OCI-LY7 (cell line): Measurements from ENCODE around the gene FOXN1.

Experiments used
- EZH2phosphoT487 ChIP-seq: fragments of 200-600 bp; sonication (generic); IDR thresholded peaks from 2 replicates; pipeline ENCODE4 v1.6.1; 2018; ENCODE audit warnings: low read depth, borderline replicate concordance, mild to moderate bottlenecking, mixed run types, antibody characterized with exemption, low read length, moderate library complexity, mixed read lengths
- TF ChIP-seq, protein P1 (sequence below): fragments of 200-600 bp; sonication (generic); conservative IDR thresholded peaks from 2 replicates; pipeline ENCODE4 v1.5.1; 2014; ENCODE audit warnings: mild to moderate bottlenecking, antibody characterized with exemption, low read length, moderate library complexity, mixed read lengths

DNA sequence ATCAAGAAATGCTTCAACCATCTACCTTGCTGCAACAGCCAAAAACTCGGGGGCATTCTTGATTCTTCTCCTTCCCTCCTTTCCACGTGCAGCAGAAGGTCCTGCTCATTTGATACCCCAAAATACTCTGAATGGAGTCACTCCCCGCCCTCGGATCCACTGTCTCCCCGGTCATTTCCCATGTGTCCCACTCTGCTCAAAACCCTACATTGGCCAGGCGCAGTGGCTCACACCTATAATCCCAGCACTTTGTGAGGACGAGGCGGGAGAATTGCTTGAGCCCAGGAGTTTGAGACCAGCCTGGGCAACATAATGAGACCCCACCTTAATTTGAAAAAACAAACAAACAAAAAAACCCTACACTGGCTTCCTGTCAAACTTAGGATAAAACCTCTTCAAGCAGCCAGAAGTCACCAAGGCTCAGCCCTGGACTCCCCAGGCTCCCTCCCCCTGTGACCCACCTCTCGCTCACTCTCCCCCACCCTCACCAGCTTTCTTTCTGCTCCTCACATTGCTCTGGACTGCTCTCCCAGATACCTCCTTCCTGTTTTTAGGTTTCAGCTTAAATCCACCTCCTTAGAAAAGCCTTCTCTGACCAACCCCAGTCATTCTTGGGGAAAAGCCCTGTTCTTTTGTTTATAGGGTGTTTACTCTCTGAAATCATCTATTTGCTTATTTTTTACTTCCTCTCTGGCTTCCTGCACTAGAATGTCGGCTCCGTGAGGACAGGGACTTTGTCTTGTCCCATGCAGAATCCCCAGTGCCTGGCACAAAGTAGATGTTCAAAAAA, 29.9 kb upstream of the FOXN1 start:
- TF ChIP-seq, protein P1, sequence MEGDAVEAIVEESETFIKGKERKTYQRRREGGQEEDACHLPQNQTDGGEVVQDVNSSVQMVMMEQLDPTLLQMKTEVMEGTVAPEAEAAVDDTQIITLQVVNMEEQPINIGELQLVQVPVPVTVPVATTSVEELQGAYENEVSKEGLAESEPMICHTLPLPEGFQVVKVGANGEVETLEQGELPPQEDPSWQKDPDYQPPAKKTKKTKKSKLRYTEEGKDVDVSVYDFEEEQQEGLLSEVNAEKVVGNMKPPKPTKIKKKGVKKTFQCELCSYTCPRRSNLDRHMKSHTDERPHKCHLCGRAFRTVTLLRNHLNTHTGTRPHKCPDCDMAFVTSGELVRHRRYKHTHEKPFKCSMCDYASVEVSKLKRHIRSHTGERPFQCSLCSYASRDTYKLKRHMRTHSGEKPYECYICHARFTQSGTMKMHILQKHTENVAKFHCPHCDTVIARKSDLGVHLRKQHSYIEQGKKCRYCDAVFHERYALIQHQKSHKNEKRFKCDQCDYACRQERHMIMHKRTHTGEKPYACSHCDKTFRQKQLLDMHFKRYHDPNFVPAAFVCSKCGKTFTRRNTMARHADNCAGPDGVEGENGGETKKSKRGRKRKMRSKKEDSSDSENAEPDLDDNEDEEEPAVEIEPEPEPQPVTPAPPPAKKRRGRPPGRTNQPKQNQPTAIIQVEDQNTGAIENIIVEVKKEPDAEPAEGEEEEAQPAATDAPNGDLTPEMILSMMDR, result no peak
- no peak for TF ChIP-seq EZH2phosphoT487
